Osteoblast (primary cell): ENCODE data around the gene RING1. TPM values are rescaled to one million over a fixed set of nuclear protein-coding genes. Genes with fewer than 3 reads are reported as not detected.

Experiments
- DNase-seq: peaks from one replicate; pipeline ENCODE4 v3.0.0; 2011; ENCODE audit warnings: low spot score, mixed read lengths; ENCODE audit not compliant: insufficient read length; ENCODE audit errors: missing footprints
- H2AFZ ChIP-seq: 2 replicates; pipeline ENCODE4 v1.6.0; 2011; ENCODE audit warnings: mild to moderate bottlenecking, low read length
- H3K27ac ChIP-seq: 2 replicates; pipeline ENCODE4 v1.5.1; 2011; ENCODE audit warnings: mild to moderate bottlenecking, low read depth, low read length, moderate library complexity
- H3K27me3 ChIP-seq: 2 replicates; pipeline ENCODE4 v1.6.0; 2012; ENCODE audit warnings: mild to moderate bottlenecking, control low read depth, inconsistent platforms, low read length, moderate library complexity; ENCODE audit not compliant: insufficient read depth
- H3K36me3 ChIP-seq: 2 replicates; pipeline ENCODE4 v1.5.1; 2011; ENCODE audit warnings: mild to moderate bottlenecking, low read length, control low read depth, moderate library complexity; ENCODE audit not compliant: insufficient read depth
- H3K4me1 ChIP-seq: 2 replicates; pipeline ENCODE4 v1.5.1; 2011; ENCODE audit warnings: mild to moderate bottlenecking, low read length, control low read depth, moderate library complexity; ENCODE audit not compliant: insufficient read depth
- H3K4me2 ChIP-seq: 2 replicates; pipeline ENCODE4 v1.6.0; 2011; ENCODE audit warnings: mild to moderate bottlenecking, low read length; ENCODE audit not compliant: insufficient read depth
- H3K4me3 ChIP-seq: fragments of 200-600 bp; sonication (generic); 3 replicates; pipeline ENCODE4 v1.5.1; 2012; ENCODE audit warnings: mild to moderate bottlenecking, low read length, inconsistent platforms; ENCODE audit not compliant: insufficient read depth
- H3K79me2 ChIP-seq: 2 replicates; pipeline ENCODE4 v1.6.0; 2012; ENCODE audit warnings: mild to moderate bottlenecking, low read length, control low read depth, inconsistent platforms; ENCODE audit not compliant: insufficient read depth
- H3K9me3 ChIP-seq: 2 replicates; pipeline ENCODE4 v1.5.1; 2011; ENCODE audit warnings: low read depth, low read length, control low read depth
- H4K20me1 ChIP-seq: 2 replicates; pipeline ENCODE4 v1.6.0; 2012; ENCODE audit warnings: mild to moderate bottlenecking, low read length, control low read depth; ENCODE audit not compliant: insufficient read depth
- CTCF ChIP-seq: IDR thresholded peaks from 2 replicates; pipeline ENCODE4 v1.5.1; 2011; ENCODE audit warnings: mild to moderate bottlenecking, low read depth, low read length, moderate library complexity; ENCODE audit errors: extremely low read depth
- total RNA-seq: library from RNA; depleted of rRNA; stranded (reverse); fragments of >200 nt; gene quantifications from 2 replicates; pipeline ENCODE4 v1.2.3, GENCODE V29; 2012

The RING1 gene
- total RNA-seq, 1 donor: 34.0 TPM

- no peaks in the 10 kb centered on the region for H3K36me3 ChIP-seq
- peak; percentile 52 for DNase-seq
- no peaks in the 10 kb centered on the region for H3K79me2 ChIP-seq
- H3K27ac ChIP-seq: no peak overlapping the region
- H3K4me1 ChIP-seq: no peaks in the 10 kb centered on the region
- H3K9me3 ChIP-seq: no peaks in the 10 kb centered on the region
- H3K4me3 ChIP-seq: no peak overlapping the region
- no peak overlapping the region for H2AFZ ChIP-seq
- no peak for TF ChIP-seq CTCF
- H4K20me1 ChIP-seq: no peaks in the 10 kb centered on the region
- H3K4me2 ChIP-seq: no peak overlapping the region
- no peaks in the 10 kb centered on the region for H3K27me3 ChIP-seq
Observed at GRCh38 chr6:33168284-33168601, 40.1 kb upstream of the RING1 start.

- Histone ChIP-seq H3K79me2 (no peaks in the 10 kb centered on the region), H3K9me3 (no peaks in the 10 kb centered on the region), H3K27me3 (no peaks in the 10 kb centered on the region), H3K4me2 (no peak overlapping the region), H2AFZ (no peak overlapping the region), H3K36me3 (no peaks in the 10 kb centered on the region), H4K20me1 (no peaks in the 10 kb centered on the region), H3K4me1 (no peaks in the 10 kb centered on the region), H3K27ac (no peak overlapping the region), H3K4me3 (no peak overlapping the region)
- peak; percentile 44 for DNase-seq
- TF ChIP-seq CTCF: no peak
Observed at GRCh38 chr6:33168639-33169038, 39.7 kb upstream of the RING1 start.

GRCh38 chr6:33169291-33170175, 38.8 kb upstream of the RING1 start:
- no peaks in the 10 kb centered on the region for H3K27me3 ChIP-seq
- H3K9me3 ChIP-seq: no peaks in the 10 kb centered on the region
- H3K4me3 ChIP-seq: no peak overlapping the region
- no peak overlapping the region for H3K4me2 ChIP-seq
- TF ChIP-seq CTCF: no peak
- no peak overlapping the region for H3K27ac ChIP-seq
- H4K20me1 ChIP-seq: no peaks in the 10 kb centered on the region
- H2AFZ ChIP-seq: no peak overlapping the region
- H3K79me2 ChIP-seq: no peaks in the 10 kb centered on the region
- DNase-seq: peak; percentile 90
- no peaks in the 10 kb centered on the region for H3K36me3 ChIP-seq
- H3K4me1 ChIP-seq: no peaks in the 10 kb centered on the region

- Histone ChIP-seq H4K20me1 (no peaks in the 10 kb centered on the region), H3K4me3 (no peak overlapping the region), H3K9me3 (no peaks in the 10 kb centered on the region), H2AFZ (no peak overlapping the region), H3K4me2 (no peak overlapping the region), H3K79me2 (no peaks in the 10 kb centered on the region), H3K27me3 (no peaks in the 10 kb centered on the region), H3K36me3 (no peaks in the 10 kb centered on the region), H3K27ac (no peak overlapping the region), H3K4me1 (no peaks in the 10 kb centered on the region)
- no peak for TF ChIP-seq CTCF
- DNase-seq: peak; percentile 84
Observed at GRCh38 chr6:33170176-33171015, 37.9 kb upstream of the RING1 start.
